Ammon's horn (tissue), 1 donor: ENCODE data around the gene MTCL1.
"Not testable (repeated sequence)": the region's sequence is repeated elsewhere in the genome, so short reads cannot be mapped to it uniquely, and the experiment has no call there.

Source experiments
- DNase-seq: peaks from one replicate; pipeline ENCODE4 v3.0.0-alpha.2; 2016; ENCODE audit warnings: low spot score

MTCL1 gene

DNA sequence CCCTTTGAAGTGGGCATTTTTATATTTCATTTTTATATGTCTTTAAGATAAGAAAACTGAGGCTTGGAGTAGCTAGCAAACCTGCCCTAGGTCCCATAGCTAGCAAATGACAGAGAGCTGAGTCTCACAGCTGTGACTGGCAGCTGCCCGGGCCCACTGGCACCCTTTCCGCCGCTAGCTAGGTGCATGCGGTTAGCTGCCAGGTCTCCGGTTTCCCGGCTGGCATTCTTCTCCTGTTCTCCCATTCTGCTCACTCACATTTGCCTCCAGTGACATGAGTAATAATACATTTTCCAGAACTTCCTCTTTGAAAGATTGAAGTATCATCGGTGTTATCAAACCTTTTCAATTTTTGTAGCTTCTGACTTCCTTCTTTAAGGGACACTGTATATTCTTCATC, 38.7 kb downstream of the MTCL1 start:
- no peak for DNase-seq

DNA sequence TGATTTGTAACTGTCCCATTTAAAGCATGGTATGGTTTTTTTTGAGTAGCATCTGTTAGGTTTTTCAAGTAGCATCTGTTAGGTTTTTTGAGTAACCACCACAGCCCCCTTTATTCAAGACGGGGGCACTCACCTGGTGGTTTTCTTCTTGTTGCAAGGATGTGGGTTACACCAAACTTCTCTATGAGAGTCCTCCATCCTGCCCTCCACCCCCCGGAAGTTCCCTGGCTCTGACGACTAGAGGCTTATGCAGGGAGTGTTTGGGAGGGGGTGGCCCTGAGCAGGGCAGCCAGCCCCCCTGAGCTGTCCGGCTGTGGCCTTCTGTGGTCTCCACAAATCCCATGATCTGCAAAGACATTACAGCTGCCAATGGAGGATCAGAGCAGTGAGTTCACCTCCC, 39.3 kb downstream of the MTCL1 start:
- DNase-seq, result no peak

- no peak for DNase-seq
Observed at GRCh38 chr18:8745355-8746014, 40.1 kb downstream of the MTCL1 start.

- DNase-seq, result no peak
Observed at GRCh38 chr18:8747440-8747937, 42.1 kb downstream of the MTCL1 start.

DNA sequence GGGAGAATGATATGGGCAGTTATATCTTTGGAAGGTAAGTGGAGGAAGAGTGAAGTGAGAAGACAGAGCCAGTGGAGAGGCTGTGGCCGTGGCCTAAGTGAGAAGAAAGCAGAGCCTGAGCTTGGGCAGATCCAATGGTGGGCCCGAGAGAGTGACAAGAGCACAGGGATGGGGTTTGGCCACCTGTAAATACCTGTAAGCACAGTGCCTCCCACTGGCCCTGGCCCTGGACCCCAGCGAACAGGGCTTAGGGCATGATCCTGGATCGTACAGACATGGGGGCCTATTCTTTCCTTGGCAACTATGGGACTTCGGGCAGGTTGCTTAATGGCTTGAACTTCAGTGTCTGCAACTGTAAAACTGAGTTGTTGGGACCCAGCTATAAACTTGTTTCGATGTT, 44.1 kb downstream of the MTCL1 start:
- DNase-seq, result no peak

DNA sequence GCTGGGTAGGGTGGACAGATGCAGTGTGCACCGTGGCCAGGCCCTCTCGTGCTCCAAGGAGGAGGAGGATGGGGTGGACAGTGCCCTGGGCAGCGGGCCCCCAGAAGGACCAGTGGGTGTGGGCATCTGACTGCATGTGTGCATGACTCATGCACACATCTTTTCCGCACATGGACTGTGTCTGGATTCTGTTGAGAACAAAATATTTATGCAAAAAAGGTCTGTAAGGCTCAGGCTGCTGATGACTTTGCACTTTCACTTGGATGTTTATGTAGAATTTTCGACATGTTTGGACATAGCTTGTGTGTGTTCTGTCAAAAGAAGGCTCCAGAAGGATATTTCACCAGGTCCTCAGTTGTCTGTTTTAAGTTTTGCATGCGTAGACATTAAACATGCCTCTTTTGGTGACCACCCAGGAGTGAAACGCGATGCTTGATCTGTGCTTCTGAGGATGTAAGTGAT, 45.6 kb downstream of the MTCL1 start:
- DNase-seq, result no peak

GRCh38 chr18:8751692-8752091, 46.3 kb downstream of the MTCL1 start:
- DNase-seq, result no peak

- no peak for DNase-seq
Observed at GRCh38 chr18:8752329-8752728, 47.0 kb downstream of the MTCL1 start.

DNA sequence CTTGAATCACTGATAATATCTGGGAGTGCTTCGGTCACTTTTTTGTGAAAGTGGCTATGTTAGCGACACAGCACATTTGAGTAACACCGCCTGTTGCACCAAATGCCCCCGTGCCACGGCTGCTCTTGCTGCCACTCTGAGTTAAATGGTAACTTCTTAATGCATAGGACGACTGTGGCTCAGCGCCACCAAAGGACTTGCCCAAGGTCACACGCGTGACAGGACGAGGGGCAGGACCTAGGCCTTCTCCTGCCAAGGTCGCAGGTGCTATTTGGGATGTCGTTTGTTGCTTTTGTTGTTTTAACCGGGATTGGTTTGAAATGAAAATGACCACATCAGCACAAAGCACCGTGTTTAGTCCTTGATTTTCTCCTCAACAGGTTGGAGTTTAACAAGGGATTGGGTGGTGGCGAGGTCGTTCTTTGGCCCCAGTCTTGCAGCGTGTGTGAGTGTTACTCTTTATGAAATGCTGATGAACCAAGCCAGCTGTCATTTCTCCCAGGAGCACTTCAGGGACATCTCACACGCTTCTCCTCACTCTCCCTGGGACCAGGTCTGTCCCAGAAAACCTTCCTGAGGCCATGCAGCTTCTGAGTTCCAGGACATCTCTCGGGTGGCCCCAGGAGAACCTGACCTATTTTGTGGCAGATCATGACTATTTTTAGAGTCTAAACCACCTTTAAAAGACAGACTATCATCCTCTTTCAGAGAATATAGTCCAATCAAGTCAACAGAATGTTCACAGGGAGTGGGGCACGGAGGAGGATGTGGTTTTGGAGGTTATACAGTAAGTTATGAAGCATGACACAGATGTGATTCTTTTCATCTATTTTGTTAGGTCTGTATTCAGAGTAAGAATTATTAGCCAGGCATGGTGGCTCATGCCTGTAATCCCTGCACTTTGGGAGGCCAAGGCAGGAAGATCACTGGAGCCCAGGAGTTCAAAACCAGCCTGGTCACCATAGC, 49.9 kb downstream of the MTCL1 start:
- no peak for DNase-seq

DNA sequence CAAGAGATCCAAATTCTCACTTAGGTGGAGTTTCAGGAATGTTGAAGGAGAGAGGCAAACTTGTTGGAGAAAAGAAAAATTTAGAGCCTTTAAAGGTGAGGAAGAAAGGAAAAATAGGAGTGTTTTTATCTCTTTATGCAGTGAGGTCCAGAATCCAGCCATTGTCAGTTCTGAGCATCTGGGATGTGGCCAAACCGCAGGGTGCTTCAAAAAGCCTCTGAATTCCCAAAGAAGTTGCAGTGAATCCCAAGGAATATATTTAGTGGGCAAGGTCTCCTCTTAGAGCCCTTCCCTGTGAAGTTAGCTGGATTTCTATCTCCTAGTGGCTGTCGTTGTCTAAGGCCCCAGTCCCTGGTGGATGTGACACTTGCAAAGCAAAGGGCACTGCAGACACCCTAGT, 51.2 kb downstream of the MTCL1 start:
- DNase-seq, result no peak

GRCh38 chr18:8757396-8757997, 52.1 kb downstream of the MTCL1 start:
- no peak for DNase-seq

DNA sequence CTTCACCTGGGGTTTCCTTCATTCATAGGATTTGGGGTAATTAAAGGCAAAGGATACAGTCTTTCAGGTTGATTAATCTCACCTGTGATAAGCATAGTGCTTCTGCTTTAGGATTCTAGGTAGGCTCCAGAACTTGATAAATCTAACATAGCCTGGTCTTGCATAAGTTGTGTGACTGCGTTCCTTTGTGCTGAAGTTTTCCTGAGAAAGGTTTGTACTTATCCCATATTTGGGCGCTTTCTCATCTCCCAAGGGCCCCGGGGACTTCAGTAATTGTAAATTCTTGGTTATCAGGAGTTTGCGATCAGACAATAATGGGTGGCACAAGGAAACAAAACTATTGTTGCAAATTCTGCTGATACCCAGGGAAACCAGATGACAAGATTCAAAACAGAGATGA, 53.1 kb downstream of the MTCL1 start:
- DNase-seq, result no peak

DNA sequence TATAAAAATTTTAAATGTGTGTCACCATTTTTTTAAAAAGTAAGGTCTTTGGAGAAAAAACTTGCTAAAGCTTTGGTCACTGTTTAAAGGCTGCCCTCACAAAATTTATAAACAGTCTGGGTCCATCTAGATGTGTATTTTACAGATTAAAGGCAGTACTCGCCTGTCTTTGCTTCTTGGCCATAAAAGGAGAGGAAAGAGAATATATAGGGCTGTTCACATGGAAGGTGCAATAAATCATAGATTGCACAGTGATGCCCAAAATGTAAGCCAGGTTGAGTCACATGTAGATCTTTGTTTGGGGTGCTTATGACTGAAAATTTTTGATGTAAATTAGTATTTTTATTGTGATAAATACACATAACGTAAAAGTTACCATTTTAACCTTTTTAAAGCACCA, 55.6 kb downstream of the MTCL1 start:
- DNase-seq, result no peak

DNA sequence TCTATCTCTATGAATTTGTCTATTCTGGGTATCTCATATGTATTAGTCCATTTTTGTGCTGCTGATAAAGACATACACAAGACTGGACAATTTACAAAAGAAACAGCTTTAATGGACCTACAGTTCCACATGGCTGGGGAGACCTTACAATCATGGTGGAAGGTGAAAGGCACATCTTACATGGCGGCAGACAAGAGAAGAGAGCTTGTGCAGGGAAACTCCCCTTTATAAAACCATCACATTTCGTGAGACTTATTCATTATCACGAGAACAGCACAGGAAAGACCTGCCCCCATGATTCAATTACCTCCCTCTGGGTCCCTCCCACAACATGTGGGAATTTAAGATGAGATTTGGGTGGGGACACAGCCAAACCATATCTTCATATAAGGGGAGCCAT, 56.2 kb downstream of the MTCL1 start:
- not testable (repeated sequence) for DNase-seq

GRCh38 chr18:8762968-8763367, 57.6 kb downstream of the MTCL1 start:
- peak; percentile 53 for DNase-seq

DNA sequence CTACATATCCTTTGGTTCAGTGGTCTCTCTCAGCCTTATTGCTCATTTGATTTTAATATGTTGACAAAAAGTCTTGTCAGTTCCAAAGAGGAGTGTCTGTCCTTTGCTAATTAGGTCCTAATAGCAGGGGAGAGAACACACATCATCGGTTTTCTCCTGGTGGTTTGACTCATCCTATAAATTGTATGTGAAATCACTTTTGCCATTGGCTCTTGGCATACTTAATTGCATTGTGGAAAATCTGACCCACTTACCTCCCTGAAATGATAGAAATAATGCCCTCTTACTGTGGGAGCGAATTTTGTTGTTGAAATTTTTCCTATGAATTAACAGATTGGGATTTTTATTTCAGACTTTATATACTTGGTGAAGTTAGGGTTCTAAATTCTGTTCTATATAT, 58.3 kb downstream of the MTCL1 start:
- DNase-seq, result no peak

GRCh38 chr18:8765783-8766463, 60.6 kb downstream of the MTCL1 start:
- no peak for DNase-seq

DNA sequence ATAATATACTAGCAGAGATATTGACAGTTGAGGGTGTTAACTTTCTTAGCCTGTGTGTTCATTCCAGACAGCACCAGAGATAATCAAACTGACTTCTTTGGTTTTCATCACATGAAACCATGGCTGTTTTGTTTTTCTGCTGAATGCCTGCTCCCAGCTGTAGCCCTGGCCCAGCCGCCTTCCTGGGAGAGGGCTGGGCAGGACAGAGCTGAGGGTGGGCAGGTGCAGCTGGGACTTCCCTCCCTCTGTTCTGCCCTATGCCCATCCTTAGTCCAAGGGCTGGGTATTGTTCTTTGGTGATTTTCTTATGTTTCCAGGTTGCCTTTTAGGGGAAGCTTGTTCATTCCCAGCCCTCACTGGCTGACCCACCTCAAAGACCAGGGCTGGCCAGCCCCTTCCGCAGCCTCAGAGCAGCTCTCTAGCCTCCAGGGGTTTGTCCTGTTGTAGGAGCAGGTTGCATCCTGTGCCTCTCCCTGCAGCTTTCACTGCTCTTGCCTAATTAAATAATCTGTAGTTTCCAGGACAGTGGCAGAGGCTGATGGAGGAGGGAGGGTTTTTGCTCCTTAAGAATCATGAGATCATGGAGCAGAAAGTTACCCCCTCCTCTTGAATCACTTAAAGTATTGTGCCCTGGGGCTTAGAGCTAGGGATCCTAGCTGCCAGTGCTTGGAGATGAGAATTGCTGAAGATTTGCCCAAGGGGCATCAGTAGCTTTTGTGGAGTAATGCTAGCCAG, 61.4 kb downstream of the MTCL1 start:
- DNase-seq, result no peak

DNA sequence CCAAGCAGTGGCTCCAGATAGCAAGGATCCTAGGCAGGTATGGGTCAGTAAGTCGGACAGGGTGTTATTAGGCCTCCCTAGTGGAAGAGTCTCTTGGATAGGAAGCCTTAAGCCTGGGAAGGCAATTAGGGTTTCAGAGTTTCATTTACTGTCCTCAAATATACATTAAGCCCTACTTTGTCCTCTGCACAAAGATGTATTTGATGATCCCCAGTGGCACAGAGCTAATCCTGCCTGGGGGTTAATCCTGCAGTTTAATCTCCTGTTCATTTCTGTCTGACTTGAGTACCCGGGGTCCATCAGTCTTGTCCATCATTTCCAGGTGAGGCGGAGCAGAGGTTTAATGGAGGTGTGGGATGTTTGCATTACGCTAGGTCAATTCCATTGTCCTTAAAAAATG, 62.0 kb downstream of the MTCL1 start:
- no peak for DNase-seq

DNA sequence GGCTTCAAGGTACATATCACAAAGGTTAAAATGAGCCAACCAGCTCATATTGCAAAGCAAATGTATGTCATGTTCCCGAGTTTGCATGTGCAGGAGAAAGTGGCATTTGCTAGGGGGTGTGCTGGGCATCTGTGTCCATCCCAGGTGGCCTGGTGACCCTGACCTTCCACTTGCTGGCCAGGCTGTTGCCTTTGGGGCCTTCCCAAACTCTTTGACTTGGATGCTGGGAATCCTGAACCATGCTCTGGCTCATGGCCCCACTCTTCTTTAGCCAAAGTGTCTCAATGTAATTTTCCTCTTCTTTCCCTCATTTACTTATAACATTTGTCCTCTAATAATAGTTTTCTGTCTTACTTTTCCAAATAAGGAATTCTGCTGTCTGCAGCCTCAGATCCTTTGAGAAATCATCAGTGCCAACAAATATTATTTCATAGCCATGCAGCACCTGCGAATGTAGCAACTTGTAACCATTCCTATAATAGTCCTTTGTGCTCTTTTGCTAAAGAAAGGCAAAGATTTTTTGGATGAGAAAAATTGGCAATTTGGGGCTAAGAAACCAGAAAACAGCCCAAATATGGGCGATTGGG, 64.2 kb downstream of the MTCL1 start:
- no peak for DNase-seq

- no peak for DNase-seq
Observed at GRCh38 chr18:8770657-8771056, 65.3 kb downstream of the MTCL1 start.
